GM12864 (cell line): ENCODE results near the gene SLC29A1.
A peak's percentile ranks its signal among the peaks of the same experiment; 100 is the strongest.

Experiments used
- DNase-seq: peaks from one replicate; pipeline ENCODE4 v3.0.0-alpha.2; 2011; ENCODE audit warnings: low read depth
- H3K4me3 ChIP-seq: 2 replicates; pipeline ENCODE4 v1.5.1; 2011; ENCODE audit warnings: mild to moderate bottlenecking, low read depth, low read length, control low read depth
- TF ChIP-seq, protein P1 (sequence below): IDR thresholded peaks from 2 replicates; pipeline ENCODE4 v1.5.1; 2011; ENCODE audit warnings: low read depth, mild to moderate bottlenecking, moderate library complexity, low read length, control low read depth, inconsistent platforms; ENCODE audit errors: missing control alignments

Gene SLC29A1

GRCh38 chr6:44254191-44255104 is 31.1 kb downstream of the SLC29A1 start:
- DNase-seq: no peak
- H3K4me3 ChIP-seq: no peak overlapping the region; the same call in 1 of the 2 replicates
- TF ChIP-seq, protein P1, sequence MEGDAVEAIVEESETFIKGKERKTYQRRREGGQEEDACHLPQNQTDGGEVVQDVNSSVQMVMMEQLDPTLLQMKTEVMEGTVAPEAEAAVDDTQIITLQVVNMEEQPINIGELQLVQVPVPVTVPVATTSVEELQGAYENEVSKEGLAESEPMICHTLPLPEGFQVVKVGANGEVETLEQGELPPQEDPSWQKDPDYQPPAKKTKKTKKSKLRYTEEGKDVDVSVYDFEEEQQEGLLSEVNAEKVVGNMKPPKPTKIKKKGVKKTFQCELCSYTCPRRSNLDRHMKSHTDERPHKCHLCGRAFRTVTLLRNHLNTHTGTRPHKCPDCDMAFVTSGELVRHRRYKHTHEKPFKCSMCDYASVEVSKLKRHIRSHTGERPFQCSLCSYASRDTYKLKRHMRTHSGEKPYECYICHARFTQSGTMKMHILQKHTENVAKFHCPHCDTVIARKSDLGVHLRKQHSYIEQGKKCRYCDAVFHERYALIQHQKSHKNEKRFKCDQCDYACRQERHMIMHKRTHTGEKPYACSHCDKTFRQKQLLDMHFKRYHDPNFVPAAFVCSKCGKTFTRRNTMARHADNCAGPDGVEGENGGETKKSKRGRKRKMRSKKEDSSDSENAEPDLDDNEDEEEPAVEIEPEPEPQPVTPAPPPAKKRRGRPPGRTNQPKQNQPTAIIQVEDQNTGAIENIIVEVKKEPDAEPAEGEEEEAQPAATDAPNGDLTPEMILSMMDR: no peak

GRCh38 chr6:44255105-44255808 is 31.9 kb downstream of the SLC29A1 start:
- DNase-seq: no peak
- TF ChIP-seq, protein P1: no peak
- no peak overlapping the region; the same call in 1 of the 2 replicates for H3K4me3 ChIP-seq

- DNase-seq: no peak
- peak overlapping the region; percentile 87 for H3K4me3 ChIP-seq
- TF ChIP-seq, protein P1: no peak
These were observed 32.7 kb downstream of the SLC29A1 start for GRCh38 chr6:44255871-44256774.

- DNase-seq: no peak
- TF ChIP-seq, protein P1: no peak
- H3K4me3 ChIP-seq: peak overlapping the region; percentile 87
These were observed 33.3 kb downstream of the SLC29A1 start for GRCh38 chr6:44256775-44257024.

- no peak for DNase-seq
- TF ChIP-seq, protein P1: peak; percentile 60
- peak within 1 kb of the TSS; percentile 87 for H3K4me3 ChIP-seq
These were observed 33.8 kb downstream of the SLC29A1 start, which contains the start of gene SLC35B2 for GRCh38 chr6:44257025-44257752. Gene SLC35B2 (minus strand): TSS chr6:44257528. CDS start chr6:44257410, 118 bp downstream.

- H3K4me3 ChIP-seq: peak overlapping the region; percentile 87
- TF ChIP-seq, protein P1: no peak
- no peak for DNase-seq
These were observed 34.4 kb downstream of the SLC29A1 start for GRCh38 chr6:44257753-44258324.
